OCI-LY7 (cell line): ENCODE results near the gene EFHD1.
A peak's percentile ranks its signal among the peaks of the same experiment; 100 is the strongest.

ENCODE experiments used
- CTCF ChIP-seq: fragments of 200-600 bp; sonication (generic); conservative IDR thresholded peaks from 2 replicates; pipeline ENCODE4 v1.5.1; 2014; ENCODE audit warnings: mild to moderate bottlenecking, antibody characterized with exemption, low read length, moderate library complexity, mixed read lengths
- EZH2phosphoT487 ChIP-seq: fragments of 200-600 bp; sonication (generic); IDR thresholded peaks from 2 replicates; pipeline ENCODE4 v1.6.1; 2018; ENCODE audit warnings: low read depth, borderline replicate concordance, mild to moderate bottlenecking, mixed run types, antibody characterized with exemption, low read length, moderate library complexity, mixed read lengths

- peak; percentile 32; the same call in 1 of the 2 replicates for TF ChIP-seq CTCF
- TF ChIP-seq EZH2phosphoT487 = no peak
Measured at GRCh38 chr2:232668805-232669444, 35.5 kb downstream of the EFHD1 start.
